K562 (cell line): Measurements from ENCODE around the gene NAP1L4. TPM values are rescaled to one million over a fixed set of nuclear protein-coding genes. Genes with fewer than 3 reads are reported as not detected.

ENCODE experiments used
- ATAC-seq: fragments of 200-7000 bp; cut with Tn5 transposase; 3 replicates; pipeline ENCODE4 v1.9.1; 2020; ENCODE audit warnings: moderate library complexity
- BruUV-seq: library from RNA; stranded (reverse); fragments of 400-500 nt; replicated peaks from 2 replicates; lab custom pipeline; 2021; lab: Mats Ljungman, UMichigan
- CTCF ChIA-PET: fragments of 300-600 bp; formaldehyde crosslinking; extraction: SDS; loops from one replicate; lab custom pipeline; 2021; ENCODE audit warnings: low intra/inter-chr PET ratio; lab: Yijun Ruan, JAX
- POLR2A ChIA-PET: fragments of 300-600, 350-650 bp; sonication (Branson Sonifier 250); formaldehyde crosslinking; extraction: SDS; loops from one replicate; lab custom pipeline; 2021; ENCODE audit warnings: antibody characterized with exemption, inconsistent platforms; lab: Yijun Ruan, JAX
- DNase-seq, 4 experiments: peaks; one replicate each; pipeline versions ENCODE4 v3.0.0 to v3.0.0-alpha.2; 2011 to 2018; ENCODE audit warnings: low spot score in 3 of 4, mixed read lengths in 3 of 4; ENCODE audit errors: extremely low read depth in 1 of 4
- FAIRE-seq: peaks from 2 replicates; lab custom pipeline; 2011; peaks lifted over from hg19 to GRCh38; lab: Jason Lieb, UNC
- H2AFZ ChIP-seq: 2 replicates; pipeline ENCODE4 v1.6.0; 2011; ENCODE audit warnings: low read depth, low read length, control low read depth, inconsistent platforms
- H3K27ac ChIP-seq: fragments of 200-600 bp; 3 replicates; pipeline ENCODE4 v1.8.0; 2011; ENCODE audit warnings: low read depth, mild to moderate bottlenecking, control low read depth, inconsistent platforms, low read length, moderate library complexity, mixed read lengths; ENCODE audit errors: extremely low read depth
- H3K27me3 ChIP-seq, 2 experiments: fragments of 300-600 bp in 1 of 2; 2 replicates in 1 of 2; 3 replicates in 1 of 2; pipeline versions ENCODE4 v1.6.0 to v1.8.0; 2011; ENCODE audit warnings: inconsistent platforms in 2 of 2, low read length in 2 of 2, mild to moderate bottlenecking in 1 of 2, mixed read lengths in 1 of 2, moderate library complexity in 1 of 2; ENCODE audit not compliant: control insufficient read depth in 2 of 2, insufficient read depth in 2 of 2
- H3K36me3 ChIP-seq: fragments of 300-600 bp; 3 replicates; pipeline ENCODE4 v1.8.0; 2011; ENCODE audit warnings: mild to moderate bottlenecking, low read length, inconsistent platforms; ENCODE audit not compliant: control insufficient read depth, insufficient read depth
- H3K4me1 ChIP-seq, 2 experiments: fragments of 200-600 bp in 1 of 2; replicated peaks in 1 of 2; 2 replicates in 1 of 2; 3 replicates in 1 of 2; pipeline versions ENCODE4 v1.5.1 to v1.8.0; 2011; ENCODE audit warnings: inconsistent platforms in 2 of 2, low read length in 2 of 2, mild to moderate bottlenecking in 1 of 2, mixed read lengths in 1 of 2, moderate library complexity in 1 of 2; ENCODE audit not compliant: control insufficient read depth in 2 of 2, insufficient read depth in 2 of 2
- H3K4me2 ChIP-seq: 2 replicates; pipeline ENCODE4 v1.6.1; 2011; ENCODE audit warnings: low read length, control low read depth, inconsistent platforms, mixed read lengths; ENCODE audit not compliant: insufficient read depth
- H3K4me3 ChIP-seq: fragments of 200-600 bp; sonication (generic), shearing (Covaris generic); 2 replicates; pipeline ENCODE4 v1.5.1; 2016; ENCODE audit warnings: control low read depth, inconsistent platforms
- H3K79me2 ChIP-seq: fragments of 200-600 bp; 3 replicates; pipeline ENCODE4 v1.8.0; 2011; ENCODE audit warnings: low read length, inconsistent platforms; ENCODE audit not compliant: control insufficient read depth, insufficient read depth
- H3K9ac ChIP-seq, 2 experiments: 2 replicates each; pipeline versions ENCODE4 v1.6.0 to v1.6.1; 2011; ENCODE audit warnings: low read depth in 2 of 2, low read length in 2 of 2, control low read depth in 1 of 2, inconsistent platforms in 1 of 2, mild to moderate bottlenecking in 1 of 2, mixed read lengths in 1 of 2; ENCODE audit not compliant: insufficient read depth in 1 of 2
- H3K9me1 ChIP-seq: one replicate; pipeline ENCODE4 v1.6.0; 2011; ENCODE audit warnings: inconsistent platforms, mild to moderate bottlenecking, low read length, moderate library complexity; ENCODE audit not compliant: control insufficient read depth, insufficient read depth
- H3K9me3 ChIP-seq: replicated peaks from 2 replicates; pipeline ENCODE4 v1.5.1; 2011; ENCODE audit warnings: low read depth, low read length, inconsistent platforms; ENCODE audit not compliant: control insufficient read depth, insufficient read depth
- H4K20me1 ChIP-seq: replicated peaks from 2 replicates; pipeline ENCODE4 v1.6.1; 2011; ENCODE audit warnings: low read length, inconsistent platforms, mixed read lengths; ENCODE audit not compliant: control insufficient read depth, insufficient read depth
- EZH2 ChIP-seq: IDR thresholded peaks from 2 replicates; pipeline ENCODE4 v1.6.1; 2012; ENCODE audit warnings: low read depth, mild to moderate bottlenecking, inconsistent platforms, low read length, borderline replicate concordance
- IFI16 ChIP-seq: fragments of 250-450 bp; sonication (Bioruptor Pico); IDR thresholded peaks from 2 replicates; pipeline ENCODE4 v2.1.2; 2022; ENCODE audit warnings: mild to moderate bottlenecking, inconsistent platforms
- MTF1 ChIP-seq: fragments of 250-450 bp; sonication (Bioruptor Pico); IDR thresholded peaks from 2 replicates; pipeline ENCODE4 v1.9.0; 2021; ENCODE audit warnings: moderate library complexity, mild to moderate bottlenecking, inconsistent platforms, borderline replicate concordance
- POLR2G ChIP-seq: fragments of 200-400 bp; formaldehyde crosslinking; IDR thresholded peaks from 2 replicates; pipeline ENCODE4 v1.6.1; 2017; ENCODE audit warnings: low read depth, mild to moderate bottlenecking, antibody characterized with exemption, low read length, moderate library complexity
- SAFB2 ChIP-seq: fragments of 200-400 bp; formaldehyde crosslinking; IDR thresholded peaks from 2 replicates; pipeline ENCODE4 v1.6.1; 2018; ENCODE audit warnings: borderline replicate concordance, low read length, low read depth, moderate library complexity; ENCODE audit not compliant: severe bottlenecking
- SMARCC2 ChIP-seq: fragments of 450-650 bp; IDR thresholded peaks from 2 replicates; pipeline ENCODE4 v1.6.1; 2017; ENCODE audit warnings: antibody characterized with exemption, moderate library complexity, mild to moderate bottlenecking, low read depth
- TEAD4 ChIP-seq, 2 experiments: sonication (generic) in 1 of 2; formaldehyde crosslinking in 1 of 2; IDR thresholded peaks; 2 replicates each; pipeline versions ENCODE4 v1.6.1 to v1.8.0; 2012 to 2022; ENCODE audit warnings: borderline replicate concordance in 1 of 2, inconsistent platforms in 1 of 2, low read length in 1 of 2, mild to moderate bottlenecking in 1 of 2, missing genetic modification reagents in 1 of 2
- USF2 ChIP-seq: sonication (generic); formaldehyde crosslinking; IDR thresholded peaks from 2 replicates; pipeline ENCODE4 v1.5.0; 2020; ENCODE audit warnings: missing genetic modification reagents
- ZNF239 ChIP-seq: fragments of 250-450 bp; sonication (Bioruptor Pico); IDR thresholded peaks from 2 replicates; pipeline ENCODE4 v1.4.0; 2020; ENCODE audit warnings: mild to moderate bottlenecking
- ZNF75A ChIP-seq: fragments of 450-650 bp; formaldehyde crosslinking; IDR thresholded peaks from 2 replicates; pipeline ENCODE4 v1.4.0; 2020; ENCODE audit warnings: mild to moderate bottlenecking
- WGBS: fragments of 100-300 bp; shearing (Covaris generic); methylation state at CpG from one replicate; pipeline ENCODE4 v1.1.6; 2016; ENCODE audit warnings: low coverage, mixed read lengths; ENCODE audit not compliant: insufficient coverage; ENCODE audit errors: missing lambda C conversion rate; 5-methylcytosine and 5-hydroxymethylcytosine counted together
- in situ Hi-C: fragments of 300-500 bp; cut with MboI; formaldehyde crosslinking; loops from 4 replicates; pipeline ENCODE4 v1.15.0; 2018; ENCODE audit warnings: inconsistent platforms, mixed read lengths
- intact Hi-C: fragments of 100-400 bp; cut with micrococcal nuclease; formaldehyde crosslinking; loops from 2 replicates; pipeline ENCODE4 v1.14.2; 2022
- polyA plus RNA-seq, 8 experiments: library from polyadenylated mRNA; depleted of rRNA in 4 of 8; stranded (reverse) in 5 of 8; unstranded in 3 of 8; fragments of >200 nt; fragmentation: Nextera tagmentation in 2 of 8; fragmentation: Illumina TruSeq in 1 of 8; extraction: Ambion mirVana in 2 of 8; extraction: Trizol in 1 of 8; gene quantifications; 2 replicates each; pipeline versions ENCODE4 v1.2.1 to v1.2.3, GENCODE V29; 2011 to 2014; ENCODE audit warnings: inconsistent platforms in 1 of 8, missing spikeins in 1 of 8
- total RNA-seq, 7 experiments: library from RNA; depleted of rRNA in 6 of 7; stranded (reverse); fragments of >200 nt in 6 of 7; fragmentation: Illumina TruSeq in 2 of 7; extraction: Trizol in 2 of 7; gene quantifications; 2 replicates each; pipeline versions ENCODE4 v1.2.1 to v1.2.3, GENCODE V29; 2011 to 2021; ENCODE audit warnings: low replicate concordance in 1 of 7
- TF ChIP-seq, protein P1 (sequence below): fragments of 450-650 bp; formaldehyde crosslinking; IDR thresholded peaks from 2 replicates; pipeline ENCODE4 v1.4.0; 2020; ENCODE audit warnings: mild to moderate bottlenecking, moderate library complexity
- TF ChIP-seq, protein P2 (sequence below): sonication (generic); formaldehyde crosslinking; IDR thresholded peaks from 2 replicates; pipeline ENCODE4 v1.8.1; 2023; ENCODE audit warnings: mild to moderate bottlenecking, missing genetic modification reagents

NAP1L4 gene
- total and polyA plus RNA-seq, 9 of the 15 experiments (the other 6 are each of a cell fraction or from before 2014, with no cell fraction given), result 34.1 to 237 (median 179) TPM

- FAIRE-seq, result no peak
- Histone ChIP-seq H3K36me3 (no peaks in the 10 kb centered on the region), H3K4me3 (no peak overlapping the region), H3K9ac (peak overlapping the region in 1 of 2 experiments; percentile 78; a peak in 1 of 4 replicates), H3K4me1 (peaks cover 4 to 73% of the 10 kb centered on the region in 2 experiments; a peak in 3 of 5 replicates), H3K27me3 (no peaks in the 10 kb centered on the region), H2AFZ (no peak overlapping the region), H3K4me2 (no peak overlapping the region), H3K27ac (no peak overlapping the region), H3K79me2 (no peaks in the 10 kb centered on the region), H3K9me3 (no peaks in the 10 kb centered on the region), H4K20me1 (no peaks in the 10 kb centered on the region), H3K9me1 (no peaks in the 10 kb centered on the region)
- no TSS peak for BruUV-seq
- peak; percentile 10; the same call in 1 of the 3 replicates for ATAC-seq
- TF ChIP-seq ZNF239 (CRISPR knock-in tag) (no peak), TEAD4 (IDR thresholded peaks at IDR 0.05; ENCODE audit: low read length) (no peak), TEAD4 (CRISPR knock-in tag; IDR thresholded peaks at IDR 0.05; ENCODE audit: borderline replicate concordance) (no peak), ZNF75A (CRISPR knock-in tag) (no peak), EZH2 (no peak), MTF1 (CRISPR knock-in tag) (no peak), POLR2G (peak; percentile 52; the same call in 1 of the 2 replicates), SAFB2 (no peak), SMARCC2 (no peak), USF2 (no peak), IFI16 (CRISPR knock-in tag) (no peak)
- TF ChIP-seq, protein P1, sequence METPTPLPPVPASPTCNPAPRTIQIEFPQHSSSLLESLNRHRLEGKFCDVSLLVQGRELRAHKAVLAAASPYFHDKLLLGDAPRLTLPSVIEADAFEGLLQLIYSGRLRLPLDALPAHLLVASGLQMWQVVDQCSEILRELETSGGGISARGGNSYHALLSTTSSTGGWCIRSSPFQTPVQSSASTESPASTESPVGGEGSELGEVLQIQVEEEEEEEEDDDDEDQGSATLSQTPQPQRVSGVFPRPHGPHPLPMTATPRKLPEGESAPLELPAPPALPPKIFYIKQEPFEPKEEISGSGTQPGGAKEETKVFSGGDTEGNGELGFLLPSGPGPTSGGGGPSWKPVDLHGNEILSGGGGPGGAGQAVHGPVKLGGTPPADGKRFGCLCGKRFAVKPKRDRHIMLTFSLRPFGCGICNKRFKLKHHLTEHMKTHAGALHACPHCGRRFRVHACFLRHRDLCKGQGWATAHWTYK (CRISPR knock-in tag), result 0 out of 2 replicates have a peak, but pooled peaks have one; percentile 32
- TF ChIP-seq, protein P2, sequence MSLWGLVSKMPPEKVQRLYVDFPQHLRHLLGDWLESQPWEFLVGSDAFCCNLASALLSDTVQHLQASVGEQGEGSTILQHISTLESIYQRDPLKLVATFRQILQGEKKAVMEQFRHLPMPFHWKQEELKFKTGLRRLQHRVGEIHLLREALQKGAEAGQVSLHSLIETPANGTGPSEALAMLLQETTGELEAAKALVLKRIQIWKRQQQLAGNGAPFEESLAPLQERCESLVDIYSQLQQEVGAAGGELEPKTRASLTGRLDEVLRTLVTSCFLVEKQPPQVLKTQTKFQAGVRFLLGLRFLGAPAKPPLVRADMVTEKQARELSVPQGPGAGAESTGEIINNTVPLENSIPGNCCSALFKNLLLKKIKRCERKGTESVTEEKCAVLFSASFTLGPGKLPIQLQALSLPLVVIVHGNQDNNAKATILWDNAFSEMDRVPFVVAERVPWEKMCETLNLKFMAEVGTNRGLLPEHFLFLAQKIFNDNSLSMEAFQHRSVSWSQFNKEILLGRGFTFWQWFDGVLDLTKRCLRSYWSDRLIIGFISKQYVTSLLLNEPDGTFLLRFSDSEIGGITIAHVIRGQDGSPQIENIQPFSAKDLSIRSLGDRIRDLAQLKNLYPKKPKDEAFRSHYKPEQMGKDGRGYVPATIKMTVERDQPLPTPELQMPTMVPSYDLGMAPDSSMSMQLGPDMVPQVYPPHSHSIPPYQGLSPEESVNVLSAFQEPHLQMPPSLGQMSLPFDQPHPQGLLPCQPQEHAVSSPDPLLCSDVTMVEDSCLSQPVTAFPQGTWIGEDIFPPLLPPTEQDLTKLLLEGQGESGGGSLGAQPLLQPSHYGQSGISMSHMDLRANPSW (CRISPR knock-in tag), result no peak
- DNase-seq, result no peak
- in situ Hi-C loops (no loop called here), intact Hi-C loops (no loop called here)
- 40% methylated on average over 23 of the region's 25 CpGs for WGBS
- ChIA-PET CTCF (no interaction called here), POLR2A (interaction anchor here (0.6 to 1.8 kb wide), 3 partner anchors 9 to 74 kb away, joined by 4 to 9 read pairs (median 4); no protein-coding TSS in a partner anchor)
Observed at GRCh38 chr11:2917842-2918490, 74.2 kb downstream of the NAP1L4 start.
